Stimulated activated CD8-positive, alpha-beta memory T cell treated with anti-CD3 and anti-CD28 coated beads, Interleukin-7, amount 100 ng/mL, for 24 hours (primary cell): ENCODE data around the gene DTD1.
A peak's percentile ranks its signal among the peaks of the same experiment; 100 is the strongest.
"Not testable (repeated sequence)": the region's sequence is repeated elsewhere in the genome, so short reads cannot be mapped to it uniquely, and the experiment has no call there.

Experiments
- DNase-seq: peaks from one replicate; pipeline ENCODE4 v3.0.0-alpha.2; 2020; ENCODE audit warnings: low read depth

DTD1 gene

GRCh38 chr20:18743665-18744440, 156.0 kb downstream of the DTD1 start:
- no peak for DNase-seq

- DNase-seq: no peak
Observed at GRCh38 chr20:18747090-18747489, 159.2 kb downstream of the DTD1 start.

GRCh38 chr20:18748987-18749386, 161.1 kb downstream of the DTD1 start:
- no peak for DNase-seq

- no peak for DNase-seq
Observed at GRCh38 chr20:18749528-18749927, 161.7 kb downstream of the DTD1 start.

GRCh38 chr20:18750735-18751134, 162.9 kb downstream of the DTD1 start:
- DNase-seq: no peak

GRCh38 chr20:18754030-18754652, 166.3 kb downstream of the DTD1 start:
- DNase-seq: no peak

- no peak for DNase-seq
Observed at GRCh38 chr20:18754653-18755045, 166.8 kb downstream of the DTD1 start.

GRCh38 chr20:18760852-18761251, 173.0 kb downstream of the DTD1 start:
- not testable (repeated sequence) for DNase-seq

- no peak for DNase-seq
Observed at GRCh38 chr20:18767676-18768075, 179.8 kb downstream of the DTD1 start.

- no peak for DNase-seq
Observed at GRCh38 chr20:18773566-18773965, 185.7 kb downstream of the DTD1 start.

GRCh38 chr20:18774207-18774606, 186.4 kb downstream of the DTD1 start:
- DNase-seq: no peak

- no peak for DNase-seq
Observed at GRCh38 chr20:18775633-18776032, 187.8 kb downstream of the DTD1 start.

- DNase-seq: no peak
Observed at GRCh38 chr20:18778690-18779392, 191.0 kb downstream of the DTD1 start.

- DNase-seq: no peak
Observed at GRCh38 chr20:18780385-18781130, 192.7 kb downstream of the DTD1 start.

GRCh38 chr20:18781509-18781908, 193.7 kb downstream of the DTD1 start:
- DNase-seq: no peak

- DNase-seq: no peak
Observed at GRCh38 chr20:18783385-18783959, 195.6 kb downstream of the DTD1 start.

GRCh38 chr20:18787046-18787445, 199.2 kb downstream of the DTD1 start:
- not testable (repeated sequence) for DNase-seq

- DNase-seq: no peak
Observed at GRCh38 chr20:18788021-18788420, 200.2 kb downstream of the DTD1 start.

GRCh38 chr20:18790787-18791186, 202.9 kb downstream of the DTD1 start:
- DNase-seq: no peak

- DNase-seq: peak; percentile 64
Observed at GRCh38 chr20:18793625-18794427, 206.0 kb downstream of the DTD1 start.

- no peak for DNase-seq
Observed at GRCh38 chr20:18794428-18794787, 206.6 kb downstream of the DTD1 start.
